Stimulated activated CD4-positive, alpha-beta T cell treated with anti-CD3 and anti-CD28 coated beads, Interleukin-12 subunit alpha, Interleukin-12 subunit beta, amount 100 ng/mL, for 4 hours (primary cell): ENCODE measurements around the gene NR0B1.

ENCODE experiments used
- DNase-seq: peaks from one replicate; pipeline ENCODE4 v3.0.0-alpha.2; 2020

Gene NR0B1

GRCh38 chrX:30262763-30263162, 46.4 kb downstream of the NR0B1 start:
- no peak for DNase-seq

GRCh38 chrX:30261012-30261411, 48.2 kb downstream of the NR0B1 start:
- DNase-seq, result no peak

- no peak for DNase-seq
Observed at GRCh38 chrX:30259927-30260326, 49.3 kb downstream of the NR0B1 start.
